EH (cell line): ENCODE data around the gene ERAP2.
A peak's percentile ranks its signal among the peaks of the same experiment; 100 is the strongest.
"Not testable (repeated sequence)": the region's sequence is repeated elsewhere in the genome, so short reads cannot be mapped to it uniquely, and the experiment has no call there.

Experiments used
- DNase-seq: peaks from one replicate; pipeline ENCODE4 v3.0.0-alpha.2; 2015; ENCODE audit warnings: low read depth

The ERAP2 gene

GRCh38 chr5:96901384-96901783, 25.1 kb downstream of the ERAP2 start:
- DNase-seq, result no peak

- no peak for DNase-seq
Observed at GRCh38 chr5:96901841-96902240, 25.5 kb downstream of the ERAP2 start.

- no peak for DNase-seq
Observed at GRCh38 chr5:96902876-96903275, 26.6 kb downstream of the ERAP2 start.

GRCh38 chr5:96903300-96903699, 27.0 kb downstream of the ERAP2 start:
- DNase-seq, result no peak

GRCh38 chr5:96904054-96904931, 28.0 kb downstream of the ERAP2 start:
- peak; percentile 62 for DNase-seq

GRCh38 chr5:96905864-96906263, 29.6 kb downstream of the ERAP2 start:
- no peak for DNase-seq

GRCh38 chr5:96909003-96909402, 32.7 kb downstream of the ERAP2 start:
- no peak for DNase-seq

- no peak for DNase-seq
Observed at GRCh38 chr5:96909435-96909834, 33.1 kb downstream of the ERAP2 start.

- no peak for DNase-seq
Observed at GRCh38 chr5:96911139-96911538, 34.8 kb downstream of the ERAP2 start.

- no peak for DNase-seq
Observed at GRCh38 chr5:96913233-96913632, 36.9 kb downstream of the ERAP2 start.

GRCh38 chr5:96919754-96920197, 43.5 kb downstream of the ERAP2 start:
- no peak for DNase-seq

GRCh38 chr5:96920744-96921355, 44.5 kb downstream of the ERAP2 start:
- no peak for DNase-seq

GRCh38 chr5:96922499-96923244, 46.4 kb downstream of the ERAP2 start:
- no peak for DNase-seq

GRCh38 chr5:96924016-96924443, 47.7 kb downstream of the ERAP2 start:
- no peak for DNase-seq

GRCh38 chr5:96926276-96926675, 50.0 kb downstream of the ERAP2 start:
- no peak for DNase-seq

GRCh38 chr5:96927008-96927407, 50.7 kb downstream of the ERAP2 start:
- peak; percentile 33 for DNase-seq

GRCh38 chr5:96928931-96929708, 52.8 kb downstream of the ERAP2 start:
- DNase-seq, result no peak

- DNase-seq, result no peak
Observed at GRCh38 chr5:96930058-96930457, 53.8 kb downstream of the ERAP2 start.

GRCh38 chr5:96930589-96930988, 54.3 kb downstream of the ERAP2 start:
- no peak for DNase-seq

GRCh38 chr5:96931037-96931436, 54.7 kb downstream of the ERAP2 start:
- not testable (repeated sequence) for DNase-seq

- no peak for DNase-seq
Observed at GRCh38 chr5:96931605-96932004, 55.3 kb downstream of the ERAP2 start.

- no peak for DNase-seq
Observed at GRCh38 chr5:96932026-96932425, 55.7 kb downstream of the ERAP2 start.
